ENCODE data around the gene PSD4.

DNA sequence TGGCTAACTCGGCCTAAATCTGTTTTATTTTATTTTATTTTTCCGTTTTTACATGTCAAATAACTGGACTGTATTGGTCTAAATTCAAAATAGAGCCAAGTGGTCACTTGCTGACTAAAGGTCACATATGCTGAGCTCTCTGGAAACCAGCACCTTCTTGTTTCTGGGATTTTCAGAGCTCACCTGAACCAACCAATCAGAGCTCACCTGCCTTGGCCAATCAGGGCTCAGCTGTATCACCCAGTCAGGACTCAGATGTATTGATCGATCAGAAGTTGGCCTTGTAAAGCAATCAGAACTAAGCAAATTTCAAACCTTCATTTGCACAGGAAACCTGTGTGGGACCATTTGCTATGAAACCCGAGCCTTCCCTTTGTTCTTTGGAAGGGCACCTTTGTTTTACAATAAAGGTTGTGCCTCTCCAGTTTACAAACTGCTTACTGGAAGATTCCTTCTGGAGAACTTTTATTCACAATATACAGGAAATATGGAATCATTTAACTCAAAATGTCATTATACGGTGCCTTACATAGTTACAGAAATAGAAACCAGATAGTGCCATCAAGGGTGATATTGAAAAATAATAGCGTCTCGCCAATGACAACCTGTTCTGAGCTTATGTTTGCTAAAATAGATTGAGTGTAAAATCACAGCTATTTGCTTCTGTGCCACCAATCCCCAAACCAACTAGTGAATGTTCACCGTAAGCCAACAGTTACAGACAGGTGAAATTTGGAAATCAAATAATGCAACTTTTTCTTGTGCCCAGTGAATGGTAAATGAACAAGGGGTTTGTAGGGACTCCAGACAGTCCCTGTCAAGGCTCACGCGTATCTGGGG is 17.3 kb upstream of the PSD4 start:
- TF ChIP-seq TAF1 (IDR thresholded peaks at IDR 0.05; ENCODE audit: low read depth, low read length) (no peak), POLR2A (IDR thresholded peaks at IDR 0.05; ENCODE audit: low read depth, low read length) (no peak), POLR2AphosphoS5 (IDR thresholded peaks at IDR 0.05; ENCODE audit: low read depth, low read length) (no peak), SPI1 (IDR thresholded peaks at IDR 0.05; ENCODE audit: low read depth, low read length) (no peak)
